ENCODE measurements around the gene PPP1R3G.

GRCh38 chr6:5119090-5119951 lies 34.2 kb downstream of the PPP1R3G start:
- TF ChIP-seq, protein P1, sequence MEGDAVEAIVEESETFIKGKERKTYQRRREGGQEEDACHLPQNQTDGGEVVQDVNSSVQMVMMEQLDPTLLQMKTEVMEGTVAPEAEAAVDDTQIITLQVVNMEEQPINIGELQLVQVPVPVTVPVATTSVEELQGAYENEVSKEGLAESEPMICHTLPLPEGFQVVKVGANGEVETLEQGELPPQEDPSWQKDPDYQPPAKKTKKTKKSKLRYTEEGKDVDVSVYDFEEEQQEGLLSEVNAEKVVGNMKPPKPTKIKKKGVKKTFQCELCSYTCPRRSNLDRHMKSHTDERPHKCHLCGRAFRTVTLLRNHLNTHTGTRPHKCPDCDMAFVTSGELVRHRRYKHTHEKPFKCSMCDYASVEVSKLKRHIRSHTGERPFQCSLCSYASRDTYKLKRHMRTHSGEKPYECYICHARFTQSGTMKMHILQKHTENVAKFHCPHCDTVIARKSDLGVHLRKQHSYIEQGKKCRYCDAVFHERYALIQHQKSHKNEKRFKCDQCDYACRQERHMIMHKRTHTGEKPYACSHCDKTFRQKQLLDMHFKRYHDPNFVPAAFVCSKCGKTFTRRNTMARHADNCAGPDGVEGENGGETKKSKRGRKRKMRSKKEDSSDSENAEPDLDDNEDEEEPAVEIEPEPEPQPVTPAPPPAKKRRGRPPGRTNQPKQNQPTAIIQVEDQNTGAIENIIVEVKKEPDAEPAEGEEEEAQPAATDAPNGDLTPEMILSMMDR (IDR thresholded peaks at IDR 0.05): no peak
- no peak for TF ChIP-seq POLR2A (IDR thresholded peaks at IDR 0.05)

All from body of pancreas (tissue), 4 donors.